Loucy (cell line): ENCODE measurements around the gene LRRK1.

Source experiments
- H2AFZ ChIP-seq: fragments of 200-600 bp; sonication (generic); 2 replicates; pipeline ENCODE4 v1.6.0; 2016; ENCODE audit warnings: antibody characterized with exemption, mild to moderate bottlenecking, low read length, moderate library complexity
- H3F3A ChIP-seq: fragments of 200-600 bp; 2 replicates; pipeline ENCODE4 v1.6.0; 2016; ENCODE audit warnings: antibody characterized with exemption, low read depth, mild to moderate bottlenecking
- H3K27me3 ChIP-seq: fragments of 200-600 bp; sonication (generic); 2 replicates; pipeline ENCODE4 v1.6.1; 2014; ENCODE audit warnings: low read length, mild to moderate bottlenecking; ENCODE audit not compliant: insufficient read depth, poor library complexity, severe bottlenecking
- H3K36me3 ChIP-seq: fragments of 200-600 bp; sonication (generic); 2 replicates; pipeline ENCODE4 v1.6.1; 2016; ENCODE audit warnings: low read length; ENCODE audit not compliant: insufficient read depth
- H3K4me1 ChIP-seq: fragments of 200-600 bp; sonication (generic); 2 replicates; pipeline ENCODE4 v1.5.1; 2014; ENCODE audit warnings: low read length, mild to moderate bottlenecking; ENCODE audit not compliant: insufficient read depth, poor library complexity, severe bottlenecking
- H3K4me2 ChIP-seq: fragments of 200-600 bp; sonication (generic); 2 replicates; pipeline ENCODE4 v1.6.0; 2014; ENCODE audit warnings: antibody characterized with exemption, low read length, low read depth, mild to moderate bottlenecking; ENCODE audit not compliant: poor library complexity, severe bottlenecking
- H3K4me3 ChIP-seq: fragments of 200-600 bp; sonication (generic); 2 replicates; pipeline ENCODE4 v1.5.1; 2014; ENCODE audit warnings: low read length, mild to moderate bottlenecking, mixed read lengths; ENCODE audit not compliant: poor library complexity, severe bottlenecking
- H3K79me2 ChIP-seq: fragments of 200-600 bp; sonication (generic); 2 replicates; pipeline ENCODE4 v1.6.1; 2014; ENCODE audit warnings: low read length; ENCODE audit not compliant: insufficient read depth
- H3K9ac ChIP-seq: fragments of 200-600 bp; sonication (generic); 2 replicates; pipeline ENCODE4 v1.6.0; 2014; ENCODE audit warnings: mild to moderate bottlenecking, low read depth, low read length, moderate library complexity; ENCODE audit not compliant: poor library complexity, severe bottlenecking
- H3K9me2 ChIP-seq: fragments of 200-600 bp; sonication (generic); replicated peaks from 2 replicates; pipeline ENCODE4 v1.6.1; 2016; ENCODE audit warnings: low read depth, low read length, mixed read lengths
- H3K9me3 ChIP-seq: fragments of 200-600 bp; sonication (generic); 2 replicates; pipeline ENCODE4 v1.6.1; 2014; ENCODE audit warnings: mild to moderate bottlenecking, antibody characterized with exemption, low read length, low read depth; ENCODE audit not compliant: insufficient read depth
- H4K20me1 ChIP-seq: fragments of 200-600 bp; sonication (generic); 2 replicates; pipeline ENCODE4 v1.6.0; 2014; ENCODE audit warnings: antibody characterized with exemption, low read length, mild to moderate bottlenecking; ENCODE audit not compliant: insufficient read depth, poor library complexity, severe bottlenecking
- EZH2phosphoT487 ChIP-seq: fragments of 200-600 bp; IDR thresholded peaks from 2 replicates; pipeline ENCODE4 v1.6.1; 2018; ENCODE audit warnings: antibody characterized with exemption, mild to moderate bottlenecking, moderate library complexity, borderline replicate concordance
- TF ChIP-seq, protein P1 (sequence below): fragments of 200-600 bp; sonication (generic); conservative IDR thresholded peaks from 2 replicates; pipeline ENCODE4 v1.5.1; 2014; ENCODE audit warnings: mild to moderate bottlenecking, antibody characterized with exemption, low read length

The LRRK1 gene

DNA sequence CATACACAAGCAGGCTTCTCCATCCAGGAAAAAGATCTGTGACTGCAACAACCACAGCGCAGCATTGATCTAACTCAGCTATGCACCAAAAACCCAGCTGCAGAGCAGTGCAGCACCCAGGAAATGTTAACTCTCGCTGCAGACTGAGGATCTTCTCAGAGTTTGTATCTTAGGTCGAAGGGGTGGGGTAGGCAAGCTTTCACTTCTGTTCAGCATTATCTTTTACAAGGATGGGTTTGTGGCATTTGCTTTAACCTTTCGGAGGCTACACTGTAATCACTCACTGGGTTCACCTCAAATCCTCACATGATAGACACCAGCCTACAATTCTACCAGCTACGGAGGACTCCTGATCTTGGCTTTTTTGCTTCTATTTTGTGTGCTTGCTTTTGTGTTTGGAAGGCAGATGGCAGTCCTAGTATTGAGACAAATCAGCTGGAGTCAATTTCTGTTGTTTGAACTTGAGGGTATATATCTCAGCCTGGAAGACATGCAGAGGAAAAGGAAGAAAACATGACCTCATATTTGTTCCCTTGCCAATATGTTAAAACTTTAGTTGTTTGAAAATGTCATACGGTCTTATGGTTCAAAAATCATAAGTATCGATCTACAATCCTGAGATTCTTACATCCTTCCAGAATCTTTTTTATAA lies 25.2 kb downstream of the LRRK1 start:
- Histone ChIP-seq H3K27me3 (no peaks in the 10 kb centered on the region), H2AFZ (no peak overlapping the region), H3K9me3 (no peaks in the 10 kb centered on the region), H3F3A (no peaks in the 10 kb centered on the region), H3K4me3 (no peak overlapping the region), H3K9ac (no peak overlapping the region), H3K9me2 (no peaks in the 10 kb centered on the region), H3K4me2 (no peak overlapping the region), H3K4me1 (peaks cover 5% of the 10 kb centered on the region), H4K20me1 (no peaks in the 10 kb centered on the region), H3K79me2 (no peaks in the 10 kb centered on the region), H3K36me3 (no peaks in the 10 kb centered on the region)
- no peak for TF ChIP-seq EZH2phosphoT487
- TF ChIP-seq, protein P1, sequence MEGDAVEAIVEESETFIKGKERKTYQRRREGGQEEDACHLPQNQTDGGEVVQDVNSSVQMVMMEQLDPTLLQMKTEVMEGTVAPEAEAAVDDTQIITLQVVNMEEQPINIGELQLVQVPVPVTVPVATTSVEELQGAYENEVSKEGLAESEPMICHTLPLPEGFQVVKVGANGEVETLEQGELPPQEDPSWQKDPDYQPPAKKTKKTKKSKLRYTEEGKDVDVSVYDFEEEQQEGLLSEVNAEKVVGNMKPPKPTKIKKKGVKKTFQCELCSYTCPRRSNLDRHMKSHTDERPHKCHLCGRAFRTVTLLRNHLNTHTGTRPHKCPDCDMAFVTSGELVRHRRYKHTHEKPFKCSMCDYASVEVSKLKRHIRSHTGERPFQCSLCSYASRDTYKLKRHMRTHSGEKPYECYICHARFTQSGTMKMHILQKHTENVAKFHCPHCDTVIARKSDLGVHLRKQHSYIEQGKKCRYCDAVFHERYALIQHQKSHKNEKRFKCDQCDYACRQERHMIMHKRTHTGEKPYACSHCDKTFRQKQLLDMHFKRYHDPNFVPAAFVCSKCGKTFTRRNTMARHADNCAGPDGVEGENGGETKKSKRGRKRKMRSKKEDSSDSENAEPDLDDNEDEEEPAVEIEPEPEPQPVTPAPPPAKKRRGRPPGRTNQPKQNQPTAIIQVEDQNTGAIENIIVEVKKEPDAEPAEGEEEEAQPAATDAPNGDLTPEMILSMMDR: no peak

DNA sequence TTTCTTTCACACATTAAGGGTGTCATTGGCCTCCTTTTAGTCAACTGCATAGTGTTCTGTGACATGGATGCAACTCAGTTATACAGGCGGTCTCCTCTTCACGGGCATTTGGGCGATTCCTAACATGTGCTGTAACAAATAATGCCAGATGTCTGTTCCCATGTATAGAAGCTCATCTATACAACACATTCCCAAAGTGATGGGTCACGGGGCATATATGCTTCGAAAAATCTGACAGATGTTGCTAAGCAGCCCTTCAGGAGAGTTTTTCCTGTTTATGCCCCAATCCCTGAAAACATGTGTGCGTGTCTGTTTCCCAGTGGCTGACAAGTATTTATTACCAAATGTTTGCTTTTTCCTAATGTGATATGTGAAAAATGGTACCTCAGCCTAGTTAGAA lies 25.8 kb downstream of the LRRK1 start:
- H3K4me2 ChIP-seq: no peak overlapping the region
- H3K79me2 ChIP-seq: no peaks in the 10 kb centered on the region
- no peak overlapping the region for H3K4me3 ChIP-seq
- H4K20me1 ChIP-seq: no peaks in the 10 kb centered on the region
- no peaks in the 10 kb centered on the region for H3K9me2 ChIP-seq
- no peak overlapping the region for H3K9ac ChIP-seq
- no peaks in the 10 kb centered on the region for H3K36me3 ChIP-seq
- peaks cover 5% of the 10 kb centered on the region for H3K4me1 ChIP-seq
- TF ChIP-seq, protein P1: no peak
- no peak for TF ChIP-seq EZH2phosphoT487
- no peaks in the 10 kb centered on the region for H3F3A ChIP-seq
- H3K9me3 ChIP-seq: no peaks in the 10 kb centered on the region
- no peaks in the 10 kb centered on the region for H3K27me3 ChIP-seq
- no peak overlapping the region for H2AFZ ChIP-seq

DNA sequence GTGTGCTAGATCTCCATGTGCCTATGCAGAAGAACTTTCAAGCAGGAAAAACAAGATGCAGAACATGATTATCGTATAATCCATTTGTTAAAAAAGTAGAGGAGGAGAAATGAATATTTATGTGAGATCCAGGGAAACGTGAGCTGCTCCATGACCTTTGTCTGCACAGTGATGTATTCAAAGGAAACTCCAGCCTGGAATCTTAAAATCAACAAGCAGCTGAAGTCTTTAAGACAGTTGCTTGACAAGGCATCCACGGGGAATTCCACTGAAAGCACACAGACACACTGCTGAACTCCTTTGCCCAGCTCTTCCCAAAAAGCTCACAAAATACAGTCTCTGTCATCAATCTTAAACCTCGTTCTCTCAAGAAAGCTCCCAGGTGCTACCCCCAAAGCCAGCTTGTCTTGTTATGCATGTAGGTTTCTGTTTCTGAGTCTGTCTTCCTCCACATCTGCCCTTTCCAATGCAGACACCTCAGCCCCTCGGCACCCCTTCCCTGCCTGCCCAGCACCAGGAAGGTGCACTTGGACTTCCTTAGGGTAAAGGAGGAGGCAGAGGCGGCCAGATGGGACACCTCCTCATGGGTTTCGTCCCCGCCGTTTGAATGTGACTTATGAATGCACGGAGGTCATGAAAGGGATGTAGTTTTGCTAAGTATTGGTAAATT lies 28.7 kb downstream of the LRRK1 start:
- Histone ChIP-seq H3K36me3 (no peaks in the 10 kb centered on the region), H2AFZ (no peak overlapping the region), H3K4me2 (no peak overlapping the region), H4K20me1 (no peaks in the 10 kb centered on the region), H3K79me2 (no peaks in the 10 kb centered on the region), H3K9me2 (no peaks in the 10 kb centered on the region), H3K4me3 (no peak overlapping the region), H3K9ac (no peak overlapping the region), H3K9me3 (no peaks in the 10 kb centered on the region), H3K4me1 (no peaks in the 10 kb centered on the region), H3K27me3 (no peaks in the 10 kb centered on the region), H3F3A (no peaks in the 10 kb centered on the region; the same call in 1 of the 2 replicates)
- no peak for TF ChIP-seq EZH2phosphoT487
- TF ChIP-seq, protein P1: no peak
